DOHH2 (cell line): Measurements from ENCODE around the gene FGGY.

Experiments
- H3F3A ChIP-seq: fragments of 200-600 bp; sonication (generic), shearing (Covaris generic); 2 replicates; pipeline ENCODE4 v1.6.0; 2016; ENCODE audit warnings: antibody characterized with exemption, mild to moderate bottlenecking; ENCODE audit not compliant: control insufficient read depth, insufficient read depth
- H3K27ac ChIP-seq: fragments of 200-600 bp; sonication (generic); 2 replicates; pipeline ENCODE4 v1.5.1; 2014; ENCODE audit warnings: low read depth, mild to moderate bottlenecking, low read length, moderate library complexity
- H3K27me3 ChIP-seq: fragments of 200-600 bp; sonication (generic); 2 replicates; pipeline ENCODE4 v1.6.1; 2014; ENCODE audit warnings: mild to moderate bottlenecking, low read length, mixed read lengths; ENCODE audit not compliant: control insufficient read depth
- H3K36me3 ChIP-seq: fragments of 200-600 bp; sonication (generic); 2 replicates; pipeline ENCODE4 v1.6.1; 2014; ENCODE audit warnings: mild to moderate bottlenecking, low read length, moderate library complexity, mixed read lengths; ENCODE audit not compliant: control insufficient read depth
- H3K4me1 ChIP-seq: fragments of 200-600 bp; sonication (generic); 2 replicates; pipeline ENCODE4 v1.6.1; 2014; ENCODE audit warnings: mild to moderate bottlenecking, low read length, mixed read lengths; ENCODE audit not compliant: control insufficient read depth
- H3K4me2 ChIP-seq: fragments of 200-600 bp; sonication (generic); 2 replicates; pipeline ENCODE4 v1.6.0; 2014; ENCODE audit warnings: mild to moderate bottlenecking, low read length, moderate library complexity
- H3K4me3 ChIP-seq: fragments of 200-600 bp; sonication (generic); 2 replicates; pipeline ENCODE4 v1.5.1; 2014; ENCODE audit warnings: mild to moderate bottlenecking, low read length, mixed read lengths
- H3K79me2 ChIP-seq: fragments of 200-600 bp; sonication (generic); 2 replicates; pipeline ENCODE4 v1.6.1; 2014; ENCODE audit warnings: mild to moderate bottlenecking, low read length, mixed read lengths; ENCODE audit not compliant: control insufficient read depth
- H3K9me2 ChIP-seq: fragments of 200-600 bp; sonication (generic); replicated peaks from 2 replicates; pipeline ENCODE4 v1.6.1; 2014; ENCODE audit warnings: mild to moderate bottlenecking, low read length, mixed read lengths; ENCODE audit not compliant: control insufficient read depth
- H3K9me3 ChIP-seq: fragments of 200-600 bp; sonication (generic); 2 replicates; pipeline ENCODE4 v1.6.1; 2014; ENCODE audit warnings: antibody characterized with exemption, low read length, mixed read lengths; ENCODE audit not compliant: control insufficient read depth, insufficient read depth
- H4K20me1 ChIP-seq: fragments of 200-600 bp; sonication (generic); 2 replicates; pipeline ENCODE4 v1.6.0; 2014; ENCODE audit warnings: low read depth, mild to moderate bottlenecking, antibody characterized with exemption, low read length, moderate library complexity; ENCODE audit not compliant: control insufficient read depth, insufficient read depth
- EZH2phosphoT487 ChIP-seq: fragments of 200-600 bp; sonication (generic); IDR thresholded peaks from 2 replicates; pipeline ENCODE4 v1.6.1; 2017; ENCODE audit warnings: borderline replicate concordance, mild to moderate bottlenecking, antibody characterized with exemption, low read length, moderate library complexity, mixed read lengths
- TF ChIP-seq, protein P1 (sequence below): fragments of 200-600 bp; sonication (generic); IDR thresholded peaks from one replicate; pipeline ENCODE4 v1.5.1; 2014; ENCODE audit warnings: antibody characterized with exemption, mild to moderate bottlenecking, low read depth, low read length; ENCODE audit not compliant: poor library complexity, severe bottlenecking

The FGGY gene

DNA sequence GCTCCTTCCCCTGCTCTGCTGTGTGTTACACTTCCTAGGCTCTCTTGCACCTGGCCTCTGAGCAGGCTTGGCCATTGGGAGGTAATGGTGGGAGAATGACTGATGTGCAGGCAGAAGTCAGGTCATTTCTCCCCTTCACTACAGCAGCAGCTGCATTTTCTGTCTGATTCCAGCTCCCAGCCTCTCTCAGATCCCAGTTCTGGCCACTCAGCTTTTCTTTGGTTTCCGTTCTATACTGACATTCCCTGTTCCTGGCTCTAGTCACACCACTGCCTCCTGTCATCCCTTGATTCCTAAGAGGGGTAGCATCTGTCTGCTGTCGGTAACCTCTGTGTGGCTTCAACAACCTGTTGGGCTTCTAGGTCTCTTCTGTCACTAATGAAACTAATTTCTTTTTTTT lies 390.2 kb downstream of the FGGY start:
- H3F3A ChIP-seq, result no peaks in the 10 kb centered on the region
- TF ChIP-seq, protein P1, sequence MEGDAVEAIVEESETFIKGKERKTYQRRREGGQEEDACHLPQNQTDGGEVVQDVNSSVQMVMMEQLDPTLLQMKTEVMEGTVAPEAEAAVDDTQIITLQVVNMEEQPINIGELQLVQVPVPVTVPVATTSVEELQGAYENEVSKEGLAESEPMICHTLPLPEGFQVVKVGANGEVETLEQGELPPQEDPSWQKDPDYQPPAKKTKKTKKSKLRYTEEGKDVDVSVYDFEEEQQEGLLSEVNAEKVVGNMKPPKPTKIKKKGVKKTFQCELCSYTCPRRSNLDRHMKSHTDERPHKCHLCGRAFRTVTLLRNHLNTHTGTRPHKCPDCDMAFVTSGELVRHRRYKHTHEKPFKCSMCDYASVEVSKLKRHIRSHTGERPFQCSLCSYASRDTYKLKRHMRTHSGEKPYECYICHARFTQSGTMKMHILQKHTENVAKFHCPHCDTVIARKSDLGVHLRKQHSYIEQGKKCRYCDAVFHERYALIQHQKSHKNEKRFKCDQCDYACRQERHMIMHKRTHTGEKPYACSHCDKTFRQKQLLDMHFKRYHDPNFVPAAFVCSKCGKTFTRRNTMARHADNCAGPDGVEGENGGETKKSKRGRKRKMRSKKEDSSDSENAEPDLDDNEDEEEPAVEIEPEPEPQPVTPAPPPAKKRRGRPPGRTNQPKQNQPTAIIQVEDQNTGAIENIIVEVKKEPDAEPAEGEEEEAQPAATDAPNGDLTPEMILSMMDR, result no peak
- TF ChIP-seq EZH2phosphoT487, result no peak
- H3K4me3 ChIP-seq, result no peak overlapping the region
- H3K9me3 ChIP-seq, result no peaks in the 10 kb centered on the region
- no peaks in the 10 kb centered on the region for H3K79me2 ChIP-seq
- H4K20me1 ChIP-seq, result no peaks in the 10 kb centered on the region
- H3K9me2 ChIP-seq, result no peaks in the 10 kb centered on the region
- no peaks in the 10 kb centered on the region for H3K4me1 ChIP-seq
- no peaks in the 10 kb centered on the region for H3K36me3 ChIP-seq
- H3K27me3 ChIP-seq, result no peaks in the 10 kb centered on the region
- no peak overlapping the region for H3K27ac ChIP-seq
- H3K4me2 ChIP-seq, result no peak overlapping the region

DNA sequence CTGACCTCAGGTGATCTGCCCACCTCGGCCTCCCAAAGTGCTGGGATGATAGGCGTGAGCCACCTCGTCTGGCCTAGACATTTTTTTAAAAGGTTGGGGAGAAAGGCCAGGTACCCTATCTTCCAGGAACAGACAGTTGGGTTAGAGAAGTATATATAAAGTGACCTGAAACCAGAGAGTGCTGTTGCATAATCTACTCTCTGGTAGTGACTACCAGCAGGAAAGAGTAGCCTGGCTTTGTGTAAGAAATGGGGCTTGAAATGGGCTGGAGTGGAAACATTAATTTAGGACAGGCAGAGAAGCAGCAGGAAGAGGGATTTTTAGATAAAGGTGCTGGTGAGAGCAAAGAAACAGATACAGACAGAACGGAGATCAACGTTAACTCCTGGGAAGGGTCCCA lies 392.1 kb downstream of the FGGY start:
- Histone ChIP-seq H3K9me2 (no peaks in the 10 kb centered on the region), H3K27me3 (no peaks in the 10 kb centered on the region), H3K4me2 (no peak overlapping the region), H3K4me1 (no peaks in the 10 kb centered on the region), H3K36me3 (no peaks in the 10 kb centered on the region), H3F3A (no peaks in the 10 kb centered on the region), H3K79me2 (no peaks in the 10 kb centered on the region), H3K27ac (no peak overlapping the region), H3K9me3 (no peaks in the 10 kb centered on the region), H3K4me3 (no peak overlapping the region), H4K20me1 (no peaks in the 10 kb centered on the region)
- TF ChIP-seq, protein P1, result no peak
- TF ChIP-seq EZH2phosphoT487, result no peak

DNA sequence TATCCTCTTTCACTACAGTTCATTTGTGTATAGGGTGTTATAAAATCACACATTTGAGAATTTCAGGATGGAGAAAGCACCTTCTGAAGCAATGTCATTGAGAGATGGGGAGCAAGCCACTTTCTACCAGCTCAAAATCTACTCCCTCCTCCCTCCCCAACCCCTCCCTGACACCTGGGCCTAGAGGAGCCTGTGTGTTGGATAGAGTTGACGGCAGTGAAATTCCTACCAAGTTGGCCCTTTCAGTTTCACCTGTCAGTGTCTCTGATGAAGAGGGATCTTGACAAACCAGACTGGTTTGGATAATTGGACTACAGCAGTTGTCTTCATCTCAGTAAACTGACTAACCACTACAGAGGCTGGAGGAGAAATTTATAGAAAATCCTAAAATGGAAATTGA lies 392.8 kb downstream of the FGGY start:
- H4K20me1 ChIP-seq, result no peaks in the 10 kb centered on the region
- no peaks in the 10 kb centered on the region for H3K9me2 ChIP-seq
- no peaks in the 10 kb centered on the region for H3K36me3 ChIP-seq
- no peaks in the 10 kb centered on the region for H3K4me1 ChIP-seq
- H3K9me3 ChIP-seq, result no peaks in the 10 kb centered on the region
- no peaks in the 10 kb centered on the region for H3K27me3 ChIP-seq
- no peak overlapping the region for H3K4me2 ChIP-seq
- TF ChIP-seq, protein P1, result no peak
- no peak for TF ChIP-seq EZH2phosphoT487
- no peak overlapping the region for H3K4me3 ChIP-seq
- no peak overlapping the region for H3K27ac ChIP-seq
- H3F3A ChIP-seq, result no peaks in the 10 kb centered on the region
- H3K79me2 ChIP-seq, result no peaks in the 10 kb centered on the region
